Right kidney (tissue), 1 donor: Measurements from ENCODE around the gene CABLES2.

Experiments used
- DNase-seq: peaks from one replicate; pipeline ENCODE4 v3.0.0-alpha.2; 2016

CABLES2 gene

DNA sequence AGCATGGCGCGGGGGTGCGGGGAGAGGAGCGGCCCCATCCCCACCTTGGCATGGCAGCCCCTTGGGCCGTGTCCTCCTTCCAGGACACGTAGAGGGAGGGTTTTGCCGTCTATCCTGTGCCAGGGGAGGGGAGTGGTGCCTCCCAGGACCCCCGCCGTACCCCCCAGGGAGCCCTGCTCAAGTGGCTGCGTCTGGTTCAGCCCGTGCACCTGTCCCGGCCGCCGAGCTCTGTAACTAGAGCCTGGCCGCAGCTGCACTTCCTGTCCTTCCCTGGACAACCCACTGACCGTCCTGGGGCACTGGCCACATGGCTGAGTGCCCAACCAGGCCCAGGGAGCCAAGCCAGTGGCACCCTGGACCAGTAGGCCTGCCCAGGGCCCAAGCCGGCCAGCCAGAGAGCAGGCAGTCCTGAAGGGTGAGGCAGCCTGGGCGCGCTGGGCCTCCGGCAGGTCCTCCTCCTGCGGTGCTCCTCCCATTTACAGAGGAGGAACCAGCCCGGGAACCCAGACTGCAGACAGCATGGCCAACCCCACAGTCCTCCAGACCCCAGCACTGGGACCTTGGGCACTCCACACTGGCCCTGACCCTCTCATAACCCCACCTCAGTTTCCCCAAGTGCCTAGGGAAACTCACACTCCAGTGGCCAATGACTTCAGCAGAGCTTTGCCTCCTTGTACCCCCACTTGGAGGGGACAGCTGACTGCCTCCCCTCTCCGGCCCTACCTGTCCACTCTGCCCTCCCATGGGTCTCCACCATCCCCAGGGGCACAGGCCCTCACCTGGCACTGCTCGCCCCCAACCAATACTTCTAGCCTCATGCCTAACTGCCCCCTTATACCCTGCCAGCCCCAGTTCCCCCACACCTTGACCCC is 48.7 kb downstream of the CABLES2 start:
- peak; percentile 49 for DNase-seq

GRCh38 chr20:62357681-62358080 is 49.4 kb downstream of the CABLES2 start:
- no peak for DNase-seq

- peak; percentile 13 for DNase-seq
Measured at GRCh38 chr20:62357187-62357667, 49.9 kb downstream of the CABLES2 start.

GRCh38 chr20:62356589-62357186 is 50.4 kb downstream of the CABLES2 start:
- DNase-seq = no peak

DNA sequence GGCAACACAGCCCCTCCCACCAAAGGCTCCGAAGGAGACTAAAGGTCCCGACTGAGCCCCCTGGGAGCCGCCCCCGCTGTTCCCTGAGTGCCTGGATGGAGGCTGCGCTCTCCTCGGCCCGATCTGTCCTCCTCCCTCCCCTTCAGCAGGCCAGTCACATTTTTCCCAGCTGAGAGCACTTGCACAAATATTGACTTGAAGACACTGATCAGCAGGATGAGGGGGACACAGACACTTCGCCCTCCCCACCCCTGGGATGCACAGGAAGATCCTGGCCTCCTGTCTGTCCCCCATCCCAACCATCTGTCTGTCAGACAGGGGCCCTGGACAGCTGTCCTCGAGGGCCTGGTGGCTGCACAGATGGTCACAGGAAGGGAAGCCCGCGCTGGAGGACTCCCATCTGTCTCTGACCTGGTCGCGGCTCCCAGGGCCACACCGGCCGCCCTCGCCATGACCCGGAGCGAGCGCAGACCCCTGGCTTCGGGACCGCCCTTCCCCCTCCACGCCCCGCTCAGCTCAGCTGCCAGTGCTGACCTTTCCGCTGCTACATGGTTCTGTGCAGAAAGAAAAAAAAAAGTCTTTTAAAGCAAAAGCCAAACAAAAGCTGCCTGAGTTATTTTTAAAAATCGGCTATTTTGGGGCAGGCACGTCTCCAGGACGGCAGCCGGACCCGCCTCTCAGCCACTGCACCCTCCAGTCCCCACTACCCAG is 51.1 kb downstream of the CABLES2 start:
- peak; percentile 64 for DNase-seq

GRCh38 chr20:62355516-62355877 is 51.6 kb downstream of the CABLES2 start:
- peak; percentile 58 for DNase-seq

DNA sequence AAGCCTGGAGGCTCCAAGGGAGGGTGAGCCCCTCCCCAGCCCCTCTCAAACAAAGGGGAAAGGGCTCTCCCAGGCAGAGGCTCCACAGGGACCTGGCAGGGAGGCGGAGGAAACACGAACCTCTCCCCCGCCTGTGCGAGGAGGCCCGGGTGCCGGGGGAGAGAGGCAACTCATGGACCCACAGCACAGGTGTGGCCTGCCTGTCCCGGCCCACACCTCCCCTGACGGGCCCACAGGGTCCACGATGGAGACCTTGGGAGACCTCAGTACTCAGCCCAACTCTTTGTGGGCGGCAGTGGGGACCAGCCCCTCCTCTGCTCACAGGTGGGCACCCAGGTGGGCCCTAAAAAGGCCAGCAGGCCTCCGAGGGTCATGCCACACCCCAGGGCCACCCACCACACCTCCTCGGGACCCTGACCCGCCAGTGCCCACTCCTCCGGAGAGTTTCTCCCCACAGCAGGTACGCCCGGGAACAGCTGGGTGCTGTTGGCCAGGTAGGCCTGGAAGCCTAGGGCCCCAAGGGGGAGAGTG is 52.2 kb downstream of the CABLES2 start:
- no peak for DNase-seq

DNA sequence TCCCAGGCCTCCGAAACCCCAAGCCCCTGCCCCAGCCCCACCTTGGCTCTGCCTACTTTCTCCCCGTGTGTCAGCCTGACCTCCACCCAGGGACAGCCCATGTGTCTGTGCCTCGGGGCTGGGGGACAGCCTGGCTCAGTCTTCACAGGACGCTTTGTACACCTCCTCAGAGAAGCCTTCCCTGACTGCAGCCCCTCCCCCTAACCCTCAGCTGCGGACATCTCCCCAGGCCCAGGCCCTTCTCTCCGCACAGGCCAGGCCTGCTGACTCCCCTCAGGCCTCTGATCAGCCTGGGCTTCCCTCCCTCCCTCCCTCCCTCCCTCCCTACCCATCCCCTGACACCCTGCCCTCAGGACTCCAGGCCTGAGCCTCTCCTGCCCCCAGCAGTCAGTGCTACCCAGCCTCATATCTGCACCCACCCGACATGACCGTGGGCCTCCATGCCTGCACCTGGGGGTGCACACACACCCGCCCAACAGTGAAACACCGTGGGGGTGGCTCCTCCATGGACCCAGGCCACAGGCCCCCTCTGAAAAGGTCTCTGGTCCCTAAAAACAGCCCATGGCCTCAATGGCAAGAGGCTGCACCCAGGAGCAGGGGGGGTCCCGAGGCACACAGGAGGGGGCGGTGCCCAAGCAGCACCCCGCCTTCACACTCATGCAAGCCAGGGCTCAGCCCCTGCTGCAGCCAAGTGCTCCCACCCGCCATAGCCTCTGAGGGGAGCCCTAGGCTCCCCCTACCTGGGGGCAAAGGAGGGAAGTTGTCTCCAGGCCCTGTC is 52.9 kb downstream of the CABLES2 start:
- no peak for DNase-seq

GRCh38 chr20:62353289-62354030 is 53.6 kb downstream of the CABLES2 start:
- DNase-seq = no peak

DNA sequence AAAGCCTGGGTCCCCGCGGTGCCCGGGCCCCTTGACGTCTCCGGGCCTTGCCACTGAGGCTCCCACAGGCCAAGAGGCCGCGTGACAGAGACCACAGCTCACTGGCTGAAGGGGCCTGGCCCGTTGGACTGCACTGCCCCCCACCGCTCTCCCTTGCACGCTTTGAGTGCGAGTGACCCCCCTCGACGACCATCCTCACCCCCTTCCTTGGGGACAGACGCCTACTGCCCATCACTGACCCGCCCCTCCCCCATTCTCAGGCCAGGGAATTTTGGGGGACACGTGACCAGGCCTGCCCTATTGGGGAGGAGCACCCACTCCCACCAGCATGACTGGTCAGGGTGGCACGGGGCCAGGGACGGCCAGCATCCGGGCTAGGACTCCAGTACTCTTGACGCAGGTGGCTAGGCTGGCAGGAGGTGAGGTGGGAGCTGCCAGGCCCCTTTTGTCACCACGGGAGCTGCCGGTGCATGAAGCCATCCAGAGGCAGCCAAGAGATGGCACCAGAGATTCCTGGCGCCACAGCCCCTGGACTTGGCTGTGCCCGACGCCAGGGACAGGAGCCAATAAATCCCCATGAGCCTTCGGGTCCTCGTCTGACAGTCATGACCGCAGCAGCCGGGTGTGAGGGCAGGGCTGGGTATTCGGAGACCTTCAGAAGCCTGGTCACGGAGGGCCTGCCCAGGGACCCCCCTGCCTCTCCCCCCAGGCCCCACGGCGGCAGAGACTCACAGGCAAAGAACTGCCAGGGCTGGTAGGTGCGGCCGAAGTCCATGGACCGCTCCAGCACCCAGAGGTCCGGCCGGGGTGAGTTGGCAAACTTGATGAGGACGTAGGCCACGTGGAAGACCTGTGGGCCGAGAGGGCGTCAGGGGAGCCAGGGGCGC is 54.4 kb downstream of the CABLES2 start:
- no peak for DNase-seq

DNA sequence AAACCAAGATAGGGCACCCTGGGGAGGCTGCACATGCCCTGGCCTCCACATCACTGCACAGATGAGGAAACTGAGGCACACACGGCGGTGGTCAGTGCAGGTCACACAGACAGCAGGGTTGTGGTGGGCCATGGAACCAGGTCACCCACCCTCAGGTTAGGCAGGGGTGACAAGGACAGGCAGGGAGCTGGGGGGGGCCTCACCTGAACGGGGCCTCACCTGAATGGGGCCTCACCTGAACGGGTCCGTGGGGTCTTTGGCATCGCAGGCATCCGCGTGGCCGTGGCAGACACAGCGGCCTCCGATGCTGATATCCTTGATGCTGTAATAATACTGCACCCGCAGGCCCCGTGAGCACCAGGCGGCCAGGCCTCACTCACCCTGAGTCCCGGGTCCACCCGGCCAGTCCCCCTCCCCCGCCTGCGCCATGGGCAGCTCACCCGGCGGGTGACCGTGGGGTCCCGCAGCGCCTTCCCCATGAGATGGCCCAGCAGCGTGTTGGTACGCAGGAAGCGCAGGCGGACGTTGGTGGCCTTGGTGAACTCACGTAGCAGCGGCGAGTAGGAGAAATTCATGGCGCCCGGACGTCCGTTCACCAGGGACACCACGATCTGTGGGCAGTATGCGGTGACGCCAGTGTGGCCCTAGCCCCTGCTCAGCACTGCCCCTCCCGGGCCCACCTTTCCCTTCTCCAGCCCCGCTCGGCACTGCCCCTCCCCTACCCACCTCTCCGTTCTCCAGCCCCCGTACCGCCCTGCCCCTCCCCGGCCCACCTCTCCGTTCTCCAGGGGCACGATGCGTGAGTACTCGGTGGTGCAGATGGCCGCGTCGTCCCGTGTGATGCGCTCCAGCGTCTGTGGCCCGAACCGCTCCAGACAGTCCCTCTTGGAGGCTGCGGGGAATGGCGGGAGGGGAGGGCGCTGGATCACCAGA is 55.4 kb downstream of the CABLES2 start:
- no peak for DNase-seq

GRCh38 chr20:62350629-62351422 is 56.3 kb downstream of the CABLES2 start:
- DNase-seq = no peak

GRCh38 chr20:62350098-62350628 is 56.9 kb downstream of the CABLES2 start:
- no peak for DNase-seq

DNA sequence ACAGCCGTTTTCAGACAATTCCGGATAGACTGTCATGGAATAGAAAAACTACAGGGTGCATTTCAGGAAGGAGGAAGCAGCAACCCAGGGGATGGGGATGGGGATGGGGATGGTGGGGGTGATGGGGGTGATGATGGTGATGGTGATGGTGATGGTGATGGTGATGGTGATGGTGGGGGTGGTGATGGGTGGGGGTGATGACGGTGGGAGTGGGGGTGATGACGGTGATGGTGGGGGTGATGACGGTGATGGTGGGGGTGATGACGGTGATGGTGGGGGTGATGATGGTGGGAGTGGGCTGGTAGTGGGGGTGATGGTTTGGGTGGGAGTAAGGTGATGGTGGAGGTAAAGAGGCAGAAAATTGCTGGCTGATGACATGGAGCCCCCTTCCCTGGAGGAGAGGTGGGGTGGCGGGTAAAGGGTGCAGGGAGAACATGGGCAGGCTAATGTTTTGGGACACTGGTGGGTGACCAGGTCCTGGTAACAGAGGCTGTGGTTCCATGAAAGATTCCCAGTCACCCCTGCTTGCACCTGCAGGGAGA is 57.5 kb downstream of the CABLES2 start:
- no peak for DNase-seq

- DNase-seq = no peak
Measured at GRCh38 chr20:62348604-62349003, 58.5 kb downstream of the CABLES2 start.

DNA sequence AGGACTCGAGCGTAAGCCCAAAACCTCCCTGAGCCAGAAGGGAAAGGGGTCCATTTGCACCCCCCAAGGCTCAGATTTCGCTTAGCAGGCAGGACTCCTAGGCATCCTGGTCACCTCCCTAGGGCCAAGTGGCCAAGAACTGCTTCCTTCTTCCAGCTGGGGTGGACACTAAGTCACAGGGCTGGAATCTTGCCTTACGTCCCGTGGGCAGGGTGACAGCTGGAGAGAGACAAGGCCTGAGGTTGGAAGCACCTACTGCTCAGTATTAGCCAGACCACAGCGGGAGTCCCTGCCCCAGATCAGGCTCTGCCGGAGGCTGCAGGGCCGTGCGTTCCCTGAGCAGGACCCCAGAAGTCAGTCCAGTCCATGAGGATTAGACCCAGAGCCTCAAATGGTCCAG is 59.6 kb downstream of the CABLES2 start:
- no peak for DNase-seq

- DNase-seq = no peak
Measured at GRCh38 chr20:62347151-62347404, 60.0 kb downstream of the CABLES2 start.
